T-helper 1 cell (primary cell): ENCODE results near the gene PTPRD.

Experiments used
- DNase-seq, 5 donors: peaks; one replicate each; pipeline ENCODE4 v3.0.0-alpha.2; 2012 to 2020
- total RNA-seq, 4 donors: gene quantifications; one replicate each; lab custom pipeline; 2026; lab: John Stamatoyannopoulos, UW

The PTPRD gene
- total RNA-seq = 0 to 0.12 (median 0) reads per million in 4 donors

GRCh38 chr9:10612641-10613398, at the start of gene PTPRD:
TSS of gene PTPRD (minus strand) at chr9:10613002.
- peak in 1 of 5 donors; percentile 9 for DNase-seq

- DNase-seq = no peak
Observed at GRCh38 chr9:10661994-10662393, 49.2 kb upstream of the PTPRD start.

GRCh38 chr9:10661376-10661775, 48.6 kb upstream of the PTPRD start:
- DNase-seq = no peak

GRCh38 chr9:10651012-10651411, 38.2 kb upstream of the PTPRD start:
- no peak for DNase-seq

GRCh38 chr9:10649076-10649475, 36.3 kb upstream of the PTPRD start:
- no peak for DNase-seq

GRCh38 chr9:10633785-10634184, 21.0 kb upstream of the PTPRD start:
- DNase-seq = no peak

GRCh38 chr9:10614196-10614800, 1.5 kb upstream of the PTPRD start:
- DNase-seq = no peak

GRCh38 chr9:10613419-10613818, 617 bp upstream of the PTPRD start:
- DNase-seq = no peak

GRCh38 chr9:10605388-10605787, 7.4 kb downstream of the PTPRD start:
- no peak for DNase-seq

- DNase-seq = no peak
Observed at GRCh38 chr9:10604927-10605326, 7.9 kb downstream of the PTPRD start.

- no peak for DNase-seq
Observed at GRCh38 chr9:10597801-10598200, 15.0 kb downstream of the PTPRD start.

GRCh38 chr9:10594482-10594881, 18.3 kb downstream of the PTPRD start:
- no peak for DNase-seq

- DNase-seq = no peak
Observed at GRCh38 chr9:10586407-10586806, 26.4 kb downstream of the PTPRD start.

GRCh38 chr9:10571699-10572098, 41.1 kb downstream of the PTPRD start:
- DNase-seq = no peak

- no peak for DNase-seq
Observed at GRCh38 chr9:10566848-10567247, 46.0 kb downstream of the PTPRD start.

- DNase-seq = no peak
Observed at GRCh38 chr9:10562581-10563343, 50.0 kb downstream of the PTPRD start.

- DNase-seq = no peak
Observed at GRCh38 chr9:10548348-10548747, 64.5 kb downstream of the PTPRD start.

GRCh38 chr9:10538073-10538472, 74.7 kb downstream of the PTPRD start:
- no peak for DNase-seq

- no peak for DNase-seq
Observed at GRCh38 chr9:10534850-10535249, 78.0 kb downstream of the PTPRD start.

- DNase-seq = no peak
Observed at GRCh38 chr9:10525972-10526371, 86.8 kb downstream of the PTPRD start.

GRCh38 chr9:10523164-10523563, 89.6 kb downstream of the PTPRD start:
- DNase-seq = no peak

- no peak for DNase-seq
Observed at GRCh38 chr9:10512144-10512543, 100.7 kb downstream of the PTPRD start.

- no peak for DNase-seq
Observed at GRCh38 chr9:10488937-10489336, 123.9 kb downstream of the PTPRD start.

GRCh38 chr9:10479172-10479571, 133.6 kb downstream of the PTPRD start:
- no peak for DNase-seq
